ENCODE results near the gene CCDC34.

Gene CCDC34

GRCh38 chr11:27291954-27292636 is 70.9 kb downstream of the CCDC34 start:
- no peak overlapping the region for H3K4me3 ChIP-seq (ENCODE audit: control insufficient read depth, low read depth, low read length)
- TF ChIP-seq, protein P1, sequence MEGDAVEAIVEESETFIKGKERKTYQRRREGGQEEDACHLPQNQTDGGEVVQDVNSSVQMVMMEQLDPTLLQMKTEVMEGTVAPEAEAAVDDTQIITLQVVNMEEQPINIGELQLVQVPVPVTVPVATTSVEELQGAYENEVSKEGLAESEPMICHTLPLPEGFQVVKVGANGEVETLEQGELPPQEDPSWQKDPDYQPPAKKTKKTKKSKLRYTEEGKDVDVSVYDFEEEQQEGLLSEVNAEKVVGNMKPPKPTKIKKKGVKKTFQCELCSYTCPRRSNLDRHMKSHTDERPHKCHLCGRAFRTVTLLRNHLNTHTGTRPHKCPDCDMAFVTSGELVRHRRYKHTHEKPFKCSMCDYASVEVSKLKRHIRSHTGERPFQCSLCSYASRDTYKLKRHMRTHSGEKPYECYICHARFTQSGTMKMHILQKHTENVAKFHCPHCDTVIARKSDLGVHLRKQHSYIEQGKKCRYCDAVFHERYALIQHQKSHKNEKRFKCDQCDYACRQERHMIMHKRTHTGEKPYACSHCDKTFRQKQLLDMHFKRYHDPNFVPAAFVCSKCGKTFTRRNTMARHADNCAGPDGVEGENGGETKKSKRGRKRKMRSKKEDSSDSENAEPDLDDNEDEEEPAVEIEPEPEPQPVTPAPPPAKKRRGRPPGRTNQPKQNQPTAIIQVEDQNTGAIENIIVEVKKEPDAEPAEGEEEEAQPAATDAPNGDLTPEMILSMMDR (IDR thresholded peaks at IDR 0.05; ENCODE audit: control insufficient read depth, insufficient read depth, low read depth, low read length, missing control alignments), result no peak
- no peak for DNase-seq (ENCODE audit: low read depth)

DNA sequence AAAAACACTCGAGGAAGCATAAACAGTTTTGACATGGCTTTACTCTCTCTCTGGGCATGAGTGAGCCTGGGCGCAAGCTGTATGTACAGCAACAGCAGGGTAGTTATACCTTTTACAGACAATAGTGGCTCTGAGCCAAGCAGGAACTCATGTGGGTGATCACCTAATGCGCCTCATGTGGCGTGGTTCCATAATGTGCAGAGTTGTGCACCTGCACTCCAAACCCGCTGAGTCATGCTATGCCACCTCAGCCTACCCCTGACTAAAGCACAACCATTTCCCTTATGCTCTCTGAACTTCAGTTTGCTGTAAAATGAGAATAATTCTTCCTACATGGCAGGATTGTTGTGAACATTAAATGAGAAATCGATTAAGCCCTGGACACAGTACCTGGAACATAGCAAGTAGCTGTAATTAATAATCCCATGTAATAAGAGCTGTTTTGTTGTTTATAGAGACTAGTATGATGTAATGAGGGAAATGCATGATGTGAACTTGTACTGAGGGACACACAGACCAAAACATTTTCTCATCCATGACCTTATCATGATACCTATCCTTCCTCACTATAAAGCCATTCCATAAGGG is 71.6 kb downstream of the CCDC34 start:
- no peak overlapping the region for H3K4me3 ChIP-seq (ENCODE audit: control insufficient read depth, low read depth, low read length)
- no peak for DNase-seq (ENCODE audit: low read depth)
- TF ChIP-seq, protein P1 (IDR thresholded peaks at IDR 0.05; ENCODE audit: control insufficient read depth, insufficient read depth, low read depth, low read length, missing control alignments), result no peak

DNA sequence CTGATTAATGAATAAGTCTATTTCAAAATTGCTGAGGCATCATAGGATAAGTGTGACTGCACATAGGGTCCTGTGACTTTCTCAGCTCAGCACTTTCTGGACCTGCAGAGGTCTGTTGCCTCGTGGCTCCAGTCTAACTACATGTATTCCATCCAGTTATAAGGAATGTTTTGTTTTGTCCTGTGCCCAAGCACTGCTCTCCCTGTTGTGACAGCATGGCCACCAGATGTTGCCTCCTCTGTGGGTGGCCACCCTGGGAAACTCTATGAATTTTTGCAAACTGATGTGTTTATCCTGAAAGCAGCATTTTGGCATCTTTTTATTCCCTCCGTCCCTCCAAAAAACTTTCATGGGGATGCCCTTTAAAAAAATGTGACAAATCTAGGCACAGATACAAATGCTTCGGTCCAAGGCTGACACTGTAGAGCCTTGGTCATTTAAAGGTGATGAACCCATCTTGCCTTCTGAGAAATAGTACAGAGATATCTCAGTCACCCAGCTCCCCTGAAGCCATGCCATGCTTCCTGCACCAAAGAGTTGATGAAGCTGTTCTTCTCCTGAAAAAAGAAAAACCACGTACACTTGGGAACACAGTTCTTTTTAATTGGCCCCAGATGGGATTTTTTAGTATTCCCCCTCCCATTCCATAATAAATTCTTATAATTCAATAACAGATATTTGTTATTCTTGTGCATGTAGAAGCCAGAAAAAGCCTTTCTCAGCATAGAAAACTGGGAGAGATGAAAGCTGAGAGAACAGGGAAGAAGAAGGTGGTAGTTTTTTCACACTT is 72.6 kb downstream of the CCDC34 start:
- DNase-seq (ENCODE audit: low read depth), result no peak
- H3K4me3 ChIP-seq (ENCODE audit: control insufficient read depth, low read depth, low read length), result no peak overlapping the region
- TF ChIP-seq, protein P1 (IDR thresholded peaks at IDR 0.05; ENCODE audit: control insufficient read depth, insufficient read depth, low read depth, low read length, missing control alignments), result no peak
